ENCODE measurements around the gene RUNX1. TPM values are rescaled to one million over a fixed set of nuclear protein-coding genes. Genes with fewer than 3 reads are reported as not detected.

Gene RUNX1
- total and polyA plus RNA-seq, 7 donors, result 8.7 to 230 (median 30.1) TPM

- H3K9me3 ChIP-seq, result no peaks in the 10 kb centered on the region
- H3K4me1 ChIP-seq, result no peaks in the 10 kb centered on the region
- H3K27me3 ChIP-seq (ENCODE audit: insufficient read depth in 3 of 3, low read length in 2 of 3), result no peaks in the 10 kb centered on the region
- DNase-seq, result no peak
- WGBS, 3 donors, result 77 to 89% (median 84%) methylated on average over 11 of the region's 11 CpGs
- no peak for ATAC-seq
- no peak overlapping the region for H3K27ac ChIP-seq
- TF ChIP-seq CTCF (IDR thresholded peaks at IDR 0.05), result no peak
- intact Hi-C loops (cut with DNase I), result no loop called here
- H3K36me3 ChIP-seq (ENCODE audit: insufficient read depth in 1 of 2, low read depth in 1 of 2), result peaks cover 0 to 4% of the 10 kb centered on the region in 2 donors
- H3K4me3 ChIP-seq, result no peak overlapping the region
Measured at GRCh38 chr21:34974162-34974981, 74.7 kb downstream of the RUNX1 start.

- DNase-seq, result no peak
- H3K4me1 ChIP-seq, result no peaks in the 10 kb centered on the region
- intact Hi-C loops (cut with DNase I), result no loop called here
- no peak overlapping the region for H3K27ac ChIP-seq
- no peaks in the 10 kb centered on the region for H3K27me3 ChIP-seq (ENCODE audit: insufficient read depth in 3 of 3, low read length in 2 of 3)
- H3K9me3 ChIP-seq, result no peaks in the 10 kb centered on the region
- no peak for TF ChIP-seq CTCF (IDR thresholded peaks at IDR 0.05)
- H3K4me3 ChIP-seq, result no peak overlapping the region
- no peak for ATAC-seq
- WGBS, 3 donors, result 61 to 84% (median 68%) methylated on average over 3 of the region's 3 CpGs
- peaks cover 0 to 11% of the 10 kb centered on the region in 2 donors for H3K36me3 ChIP-seq (ENCODE audit: insufficient read depth in 1 of 2, low read depth in 1 of 2)
Measured at GRCh38 chr21:34973685-34974084, 75.4 kb downstream of the RUNX1 start.

GRCh38 chr21:34971656-34972055, 77.4 kb downstream of the RUNX1 start:
- 95 to 96% (median 95%) methylated on average over 1 of the region's 1 CpG for WGBS, 3 donors
- ATAC-seq, result no peak
- no peak for DNase-seq

GRCh38 chr21:34970566-34970965, 78.5 kb downstream of the RUNX1 start:
- TF ChIP-seq CTCF (IDR thresholded peaks at IDR 0.05), result no peak
- 89 to 94% (median 90%) methylated on average over 4 of the region's 4 CpGs for WGBS, 3 donors
- intact Hi-C loops (cut with DNase I), result no loop called here
- Histone ChIP-seq H3K4me3 (no peak overlapping the region), H3K27ac (no peak overlapping the region), H3K36me3 (ENCODE audit: insufficient read depth in 1 of 2, low read depth in 1 of 2) (peaks cover 0 to 26% of the 10 kb centered on the region in 2 donors), H3K4me1 (no peaks in the 10 kb centered on the region), H3K27me3 (ENCODE audit: insufficient read depth in 3 of 3, low read length in 2 of 3) (peaks cover 0 to 2% (median 0%) of the 10 kb centered on the region in 3 donors), H3K9me3 (no peaks in the 10 kb centered on the region)
- ATAC-seq (no peak), DNase-seq (no peak)

More at GRCh38 chr21:34971656-34972055, 77.4 kb downstream of the RUNX1 start:
- H3K4me1 ChIP-seq, result no peaks in the 10 kb centered on the region
- no peak for TF ChIP-seq CTCF (IDR thresholded peaks at IDR 0.05)
- no peak overlapping the region for H3K27ac ChIP-seq
- H3K36me3 ChIP-seq (ENCODE audit: insufficient read depth in 1 of 2, low read depth in 1 of 2), result peaks cover 0 to 23% of the 10 kb centered on the region in 2 donors
- no peak overlapping the region for H3K4me3 ChIP-seq
- intact Hi-C loops (cut with DNase I), result no loop called here
- peaks cover 0 to 2% (median 0%) of the 10 kb centered on the region in 3 donors for H3K27me3 ChIP-seq (ENCODE audit: insufficient read depth in 3 of 3, low read length in 2 of 3)
- H3K9me3 ChIP-seq, result no peaks in the 10 kb centered on the region

All from psoas muscle (tissue), 8 donors.